ENCODE data around the gene TMEM209.

The TMEM209 gene

DNA sequence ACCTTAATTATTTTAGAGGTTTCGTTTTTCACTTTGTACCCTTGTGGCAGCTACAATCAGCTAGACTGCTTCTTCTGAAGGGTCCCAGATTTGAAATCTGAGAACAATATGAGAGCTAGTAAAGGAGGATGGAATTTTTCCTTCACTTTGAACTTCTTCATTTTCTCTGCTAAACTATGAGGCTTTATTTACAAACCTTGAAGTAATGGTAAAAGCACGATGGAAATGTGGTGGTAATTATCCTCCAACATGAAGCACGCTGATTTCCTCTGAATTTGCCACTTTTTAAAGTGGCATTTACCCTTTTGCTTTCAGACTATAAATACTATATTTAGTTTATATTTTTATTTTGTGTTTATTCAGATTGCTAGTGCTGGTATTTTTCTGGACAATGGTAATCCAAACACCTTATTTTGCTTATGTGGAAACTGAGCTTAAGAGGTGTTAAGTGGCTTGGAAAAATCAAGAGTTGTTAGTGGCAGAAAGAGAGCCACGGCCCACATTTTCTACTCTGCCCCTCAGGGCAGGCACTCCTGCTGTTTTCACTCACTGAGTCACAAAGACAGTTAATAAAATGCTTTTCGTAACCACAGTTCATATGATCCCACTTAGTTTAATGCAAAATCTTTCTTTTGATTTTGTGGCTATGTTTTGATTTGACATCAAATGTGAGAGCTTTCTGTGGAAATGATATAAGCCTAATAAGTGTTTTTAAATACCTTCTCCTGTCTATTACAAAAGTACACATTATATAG lies 5.2 kb upstream of the TMEM209 start:
- TF ChIP-seq, protein P1, sequence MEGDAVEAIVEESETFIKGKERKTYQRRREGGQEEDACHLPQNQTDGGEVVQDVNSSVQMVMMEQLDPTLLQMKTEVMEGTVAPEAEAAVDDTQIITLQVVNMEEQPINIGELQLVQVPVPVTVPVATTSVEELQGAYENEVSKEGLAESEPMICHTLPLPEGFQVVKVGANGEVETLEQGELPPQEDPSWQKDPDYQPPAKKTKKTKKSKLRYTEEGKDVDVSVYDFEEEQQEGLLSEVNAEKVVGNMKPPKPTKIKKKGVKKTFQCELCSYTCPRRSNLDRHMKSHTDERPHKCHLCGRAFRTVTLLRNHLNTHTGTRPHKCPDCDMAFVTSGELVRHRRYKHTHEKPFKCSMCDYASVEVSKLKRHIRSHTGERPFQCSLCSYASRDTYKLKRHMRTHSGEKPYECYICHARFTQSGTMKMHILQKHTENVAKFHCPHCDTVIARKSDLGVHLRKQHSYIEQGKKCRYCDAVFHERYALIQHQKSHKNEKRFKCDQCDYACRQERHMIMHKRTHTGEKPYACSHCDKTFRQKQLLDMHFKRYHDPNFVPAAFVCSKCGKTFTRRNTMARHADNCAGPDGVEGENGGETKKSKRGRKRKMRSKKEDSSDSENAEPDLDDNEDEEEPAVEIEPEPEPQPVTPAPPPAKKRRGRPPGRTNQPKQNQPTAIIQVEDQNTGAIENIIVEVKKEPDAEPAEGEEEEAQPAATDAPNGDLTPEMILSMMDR (IDR thresholded peaks at IDR 0.05; ENCODE audit: low read depth, low read length), result no peak
- no peak for DNase-seq (ENCODE audit: extremely low read depth, low read depth)

DNA sequence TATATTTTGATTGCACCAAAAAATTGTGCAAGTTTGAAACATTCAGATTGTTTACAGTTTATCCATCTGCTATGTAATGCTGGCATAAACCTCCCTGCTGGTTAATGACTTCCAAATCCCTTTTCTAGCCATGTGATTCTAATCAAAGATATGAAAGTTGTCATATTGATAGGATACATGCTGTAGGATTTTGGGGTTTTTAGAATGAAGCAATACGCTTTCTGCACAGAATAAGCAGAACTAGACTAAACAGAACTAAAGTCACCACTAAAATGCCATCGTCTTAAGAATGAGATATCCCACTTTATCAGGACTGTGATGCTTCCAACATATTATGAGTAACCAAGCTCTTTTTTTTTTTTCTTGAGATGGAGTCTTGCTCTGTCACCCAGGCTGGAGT lies 3.3 kb upstream of the TMEM209 start:
- DNase-seq (ENCODE audit: extremely low read depth, low read depth), result peak; percentile 55
- TF ChIP-seq, protein P1 (IDR thresholded peaks at IDR 0.05; ENCODE audit: low read depth, low read length), result no peak

- TF ChIP-seq, protein P1 (IDR thresholded peaks at IDR 0.05; ENCODE audit: low read depth, low read length), result no peak
- DNase-seq (ENCODE audit: extremely low read depth, low read depth), result peak; percentile 23
These were observed 2.4 kb upstream of the TMEM209 start, which contains the start of gene SSMEM1 for GRCh38 chr7:130207642-130208041. Gene SSMEM1, plus strand, starts transcription at chr7:130207860. Its CDS starts 51 bp downstream, at chr7:130207911.

DNA sequence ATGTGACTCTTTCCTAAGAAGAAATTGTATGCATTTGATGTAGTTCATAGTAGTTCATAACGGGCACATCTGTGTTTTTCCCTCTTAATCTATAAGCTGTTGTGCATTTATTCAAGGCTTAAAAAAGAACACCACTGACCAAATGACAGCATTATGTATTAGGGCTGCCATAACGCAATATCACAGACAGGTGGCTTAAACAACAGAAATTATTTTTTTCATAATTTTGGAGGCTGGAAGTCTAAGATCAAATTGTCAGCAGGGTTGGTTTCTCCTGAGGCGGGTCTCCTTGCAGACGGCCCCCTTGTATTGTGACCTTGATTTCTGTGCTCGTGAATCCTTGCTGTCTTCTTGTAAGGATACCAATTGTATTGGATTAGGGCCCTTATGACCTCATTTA lies 1.8 kb upstream of the TMEM209 start:
- no peak for DNase-seq (ENCODE audit: extremely low read depth, low read depth)

GRCh38 chr7:130201796-130202195 lies 3.4 kb downstream of the TMEM209 start:
- TF ChIP-seq, protein P1 (IDR thresholded peaks at IDR 0.05; ENCODE audit: low read depth, low read length), result no peak
- DNase-seq (ENCODE audit: extremely low read depth, low read depth), result no peak

More for the DNA sequence above, 1.8 kb upstream of the TMEM209 start:
- TF ChIP-seq, protein P1 (IDR thresholded peaks at IDR 0.05; ENCODE audit: low read depth, low read length), result no peak

- TF ChIP-seq, protein P1 (IDR thresholded peaks at IDR 0.05; ENCODE audit: low read depth, low read length), result no peak
- DNase-seq (ENCODE audit: extremely low read depth, low read depth), result no peak
These were observed 8.1 kb downstream of the TMEM209 start for GRCh38 chr7:130197094-130197493.

DNA sequence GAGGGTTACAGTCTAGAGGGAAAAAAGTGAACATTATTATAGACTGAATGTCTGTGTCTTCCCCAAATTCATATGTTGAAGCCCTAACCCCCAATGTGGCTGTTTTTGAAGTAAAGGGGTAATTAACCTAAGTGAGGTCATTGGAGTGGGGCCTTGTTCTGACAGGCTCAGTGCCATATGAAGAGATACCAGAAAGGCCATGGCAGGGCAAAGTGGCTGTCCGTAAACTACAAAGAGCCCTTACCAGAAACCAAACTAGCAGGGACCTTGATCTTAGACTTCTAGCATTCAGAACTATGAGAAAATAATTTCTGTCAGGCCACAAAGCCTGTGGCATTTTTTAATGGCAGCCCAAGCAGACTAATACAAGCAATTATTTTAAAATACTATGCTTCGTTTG lies 8.7 kb downstream of the TMEM209 start:
- no peak for DNase-seq (ENCODE audit: extremely low read depth, low read depth)
- TF ChIP-seq, protein P1 (IDR thresholded peaks at IDR 0.05; ENCODE audit: low read depth, low read length), result no peak

Measured in AG09319 (cell line).